ENCODE data around the gene CDYL. TPM values are rescaled to one million over a fixed set of nuclear protein-coding genes. Genes with fewer than 3 reads are reported as not detected.

CDYL gene
- polyA plus RNA-seq: 10 to 100 TPM in 2 of 3 donors, 1 to 10 TPM in 1; 4.0 to 19.9 (median 13.4) TPM

GRCh38 chr6:4776131-4776492 lies at the start of gene CDYL:
TSS of gene CDYL (plus strand) at chr6:4776404. CDS start at chr6:4776784, 380 bp downstream.
- H3K27me3 Mint-ChIP-seq (ENCODE audit: low read depth in 3 of 3): peaks cover 6 to 22% (median 18%) of the 10 kb centered on the region in 3 donors

GRCh38 chr6:4726645-4727044 lies 49.6 kb upstream of the CDYL start:
- no peaks in the 10 kb centered on the region for H3K36me3 Mint-ChIP-seq
- no peak for DNase-seq
- H3K27ac Mint-ChIP-seq: no peak overlapping the region
- H3K4me1 Mint-ChIP-seq: peaks cover 9 to 12% of the 10 kb centered on the region in 2 donors
- H3K4me3 Mint-ChIP-seq: no peak overlapping the region
- peaks cover 0 to 9% (median 0%) of the 10 kb centered on the region in 3 donors for H3K27me3 Mint-ChIP-seq (ENCODE audit: low read depth in 3 of 3)
- no peaks in the 10 kb centered on the region for H3K9me3 Mint-ChIP-seq

More at GRCh38 chr6:4776131-4776492, at the start of gene CDYL:
- no peaks in the 10 kb centered on the region for H3K36me3 Mint-ChIP-seq
- peak; percentile 91 to 93 (median 93) for DNase-seq
- H3K4me3 Mint-ChIP-seq: peak within 1 kb of the TSS; percentile 94 to 98 (median 96)
- H3K9me3 Mint-ChIP-seq: no peaks in the 10 kb centered on the region
- peak within 1 kb of the TSS; percentile 85 to 92 (median 88) for H3K27ac Mint-ChIP-seq
- peaks cover 43 to 53% of the 10 kb centered on the region in 2 donors for H3K4me1 Mint-ChIP-seq

- Mint-ChIP-seq H3K4me1 (peaks cover 9 to 12% of the 10 kb centered on the region in 2 donors), H3K36me3 (no peaks in the 10 kb centered on the region), H3K9me3 (no peaks in the 10 kb centered on the region), H3K27me3 (ENCODE audit: low read depth in 3 of 3) (peaks cover 0 to 9% (median 0%) of the 10 kb centered on the region in 3 donors), H3K4me3 (no peak overlapping the region), H3K27ac (no peak overlapping the region)
- no peak for DNase-seq
These were observed 49.0 kb upstream of the CDYL start for GRCh38 chr6:4727217-4727616.

- H3K27me3 Mint-ChIP-seq (ENCODE audit: low read depth in 3 of 3): peaks cover 0 to 11% (median 0%) of the 10 kb centered on the region in 3 donors
- H3K4me1 Mint-ChIP-seq: peaks cover 9 to 12% of the 10 kb centered on the region in 2 donors
- DNase-seq: peak in 2 of 3 donors; percentile 18 to 29
- peak overlapping the region in 1 of 6 donors; percentile 83 for H3K27ac Mint-ChIP-seq
- no peaks in the 10 kb centered on the region for H3K36me3 Mint-ChIP-seq
- peak overlapping the region in 1 of 5 donors; percentile 44 for H3K4me3 Mint-ChIP-seq
- no peaks in the 10 kb centered on the region for H3K9me3 Mint-ChIP-seq
These were observed 48.4 kb upstream of the CDYL start for GRCh38 chr6:4727671-4728435.

- no peak overlapping the region for H3K4me3 Mint-ChIP-seq
- peaks cover 9 to 12% of the 10 kb centered on the region in 2 donors for H3K4me1 Mint-ChIP-seq
- no peaks in the 10 kb centered on the region for H3K9me3 Mint-ChIP-seq
These were observed 47.8 kb upstream of the CDYL start for GRCh38 chr6:4728436-4728769.

GRCh38 chr6:4728926-4729325 lies 47.3 kb upstream of the CDYL start:
- H3K4me3 Mint-ChIP-seq: no peak overlapping the region
- H3K27me3 Mint-ChIP-seq (ENCODE audit: low read depth in 3 of 3): peaks cover 0 to 7% (median 0%) of the 10 kb centered on the region in 3 donors
- no peaks in the 10 kb centered on the region for H3K9me3 Mint-ChIP-seq
- no peak for DNase-seq
- no peak overlapping the region for H3K27ac Mint-ChIP-seq
- H3K36me3 Mint-ChIP-seq: no peaks in the 10 kb centered on the region
- H3K4me1 Mint-ChIP-seq: peaks cover 9 to 12% of the 10 kb centered on the region in 2 donors

More at GRCh38 chr6:4728436-4728769, 47.8 kb upstream of the CDYL start:
- H3K36me3 Mint-ChIP-seq: no peaks in the 10 kb centered on the region
- peaks cover 0 to 7% (median 0%) of the 10 kb centered on the region in 3 donors for H3K27me3 Mint-ChIP-seq (ENCODE audit: low read depth in 3 of 3)
- H3K27ac Mint-ChIP-seq: peak overlapping the region in 1 of 6 donors; percentile 83
- DNase-seq: no peak

GRCh38 chr6:4731996-4732395 lies 44.2 kb upstream of the CDYL start:
- peaks cover 9 to 12% of the 10 kb centered on the region in 2 donors for H3K4me1 Mint-ChIP-seq
- no peak for DNase-seq
- no peak overlapping the region for H3K27ac Mint-ChIP-seq
- no peak overlapping the region for H3K4me3 Mint-ChIP-seq
- no peaks in the 10 kb centered on the region for H3K36me3 Mint-ChIP-seq
- H3K9me3 Mint-ChIP-seq: no peaks in the 10 kb centered on the region
- peaks cover 0 to 10% (median 0%) of the 10 kb centered on the region in 3 donors for H3K27me3 Mint-ChIP-seq (ENCODE audit: low read depth in 3 of 3)

- Mint-ChIP-seq H3K9me3 (no peaks in the 10 kb centered on the region), H3K4me3 (peak overlapping the region in 2 of 5 donors; percentile 13 to 35), H3K27ac (no peak overlapping the region), H3K27me3 (ENCODE audit: low read depth in 3 of 3) (peaks cover 0 to 10% (median 2%) of the 10 kb centered on the region in 3 donors), H3K4me1 (peaks cover 6% of the 10 kb centered on the region in 2 donors), H3K36me3 (no peaks in the 10 kb centered on the region)
- DNase-seq: no peak
These were observed 43.4 kb upstream of the CDYL start for GRCh38 chr6:4732691-4733315.

- Mint-ChIP-seq H3K27me3 (ENCODE audit: low read depth in 3 of 3) (peaks cover 0 to 7% (median 2%) of the 10 kb centered on the region in 3 donors), H3K4me3 (no peak overlapping the region), H3K9me3 (no peaks in the 10 kb centered on the region)
These were observed 39.8 kb upstream of the CDYL start for GRCh38 chr6:4736371-4736873.

GRCh38 chr6:4740032-4740431 lies 36.2 kb upstream of the CDYL start:
- no peaks in the 10 kb centered on the region for H3K4me1 Mint-ChIP-seq
- no peak overlapping the region for H3K4me3 Mint-ChIP-seq
- H3K27ac Mint-ChIP-seq: no peak overlapping the region
- no peak for DNase-seq
- H3K27me3 Mint-ChIP-seq (ENCODE audit: low read depth in 3 of 3): peaks cover 0 to 6% (median 5%) of the 10 kb centered on the region in 3 donors
- no peaks in the 10 kb centered on the region for H3K9me3 Mint-ChIP-seq
- H3K36me3 Mint-ChIP-seq: no peaks in the 10 kb centered on the region

More at GRCh38 chr6:4736371-4736873, 39.8 kb upstream of the CDYL start:
- Mint-ChIP-seq H3K27ac (no peak overlapping the region), H3K36me3 (no peaks in the 10 kb centered on the region), H3K4me1 (no peaks in the 10 kb centered on the region)
- DNase-seq: no peak

- Mint-ChIP-seq H3K4me1 (no peaks in the 10 kb centered on the region), H3K27ac (no peak overlapping the region), H3K9me3 (no peaks in the 10 kb centered on the region), H3K27me3 (ENCODE audit: low read depth in 3 of 3) (peaks cover 0 to 6% (median 2%) of the 10 kb centered on the region in 3 donors), H3K36me3 (no peaks in the 10 kb centered on the region), H3K4me3 (no peak overlapping the region)
- DNase-seq: no peak
These were observed 33.1 kb upstream of the CDYL start for GRCh38 chr6:4743062-4743461.

GRCh38 chr6:4743926-4744325 lies 32.3 kb upstream of the CDYL start:
- no peak for DNase-seq
- Mint-ChIP-seq H3K36me3 (no peaks in the 10 kb centered on the region), H3K4me1 (no peaks in the 10 kb centered on the region), H3K4me3 (no peak overlapping the region), H3K27me3 (ENCODE audit: low read depth in 3 of 3) (peaks cover 0 to 6% (median 2%) of the 10 kb centered on the region in 3 donors), H3K27ac (peak overlapping the region in 1 of 6 donors; percentile 40), H3K9me3 (no peaks in the 10 kb centered on the region)

GRCh38 chr6:4747588-4747987 lies 28.6 kb upstream of the CDYL start:
- no peaks in the 10 kb centered on the region for H3K4me1 Mint-ChIP-seq
- H3K9me3 Mint-ChIP-seq: no peaks in the 10 kb centered on the region
- no peaks in the 10 kb centered on the region for H3K36me3 Mint-ChIP-seq
- no peak overlapping the region for H3K27ac Mint-ChIP-seq
- no peak overlapping the region for H3K4me3 Mint-ChIP-seq
- H3K27me3 Mint-ChIP-seq (ENCODE audit: low read depth in 3 of 3): peaks cover 0 to 6% (median 4%) of the 10 kb centered on the region in 3 donors
- DNase-seq: no peak

GRCh38 chr6:4751823-4752464 lies 24.3 kb upstream of the CDYL start:
- no peaks in the 10 kb centered on the region for H3K36me3 Mint-ChIP-seq
- H3K9me3 Mint-ChIP-seq: no peaks in the 10 kb centered on the region
- no peak overlapping the region for H3K27ac Mint-ChIP-seq
- H3K27me3 Mint-ChIP-seq (ENCODE audit: low read depth in 3 of 3): peaks cover 2 to 9% (median 2%) of the 10 kb centered on the region in 3 donors
- H3K4me1 Mint-ChIP-seq: no peaks in the 10 kb centered on the region
- DNase-seq: no peak
- H3K4me3 Mint-ChIP-seq: no peak overlapping the region

Measured in immature natural killer cell (primary cell).